Adrenal gland (tissue), 5 donors: ENCODE measurements around the gene PRMT2.

Source experiments
- POLR2A ChIP-seq, 2 donors: fragments of 450-650 bp; IDR thresholded peaks; one replicate each; pipeline ENCODE4 v1.6.1; 2017; ENCODE audit warnings: antibody characterized with exemption in 2 of 2, mild to moderate bottlenecking in 2 of 2, moderate library complexity in 1 of 2
- TF ChIP-seq, protein P1 (sequence below), 6 experiments: fragments of 450-650 bp in 4 of 6; fragments of 200-600 bp in 2 of 6; sonication (generic) in 1 of 6; IDR thresholded peaks; 1 replicate in 5 of 6; 2 replicates in 1 of 6; pipeline versions ENCODE4 v1.5.1 to v1.8.0; 2016 to 2021; ENCODE audit warnings: antibody characterized with exemption in 6 of 6, mild to moderate bottlenecking in 2 of 6, moderate library complexity in 1 of 6
- donor health status: DM: no; HTN: no; CAD: no.

DNA sequence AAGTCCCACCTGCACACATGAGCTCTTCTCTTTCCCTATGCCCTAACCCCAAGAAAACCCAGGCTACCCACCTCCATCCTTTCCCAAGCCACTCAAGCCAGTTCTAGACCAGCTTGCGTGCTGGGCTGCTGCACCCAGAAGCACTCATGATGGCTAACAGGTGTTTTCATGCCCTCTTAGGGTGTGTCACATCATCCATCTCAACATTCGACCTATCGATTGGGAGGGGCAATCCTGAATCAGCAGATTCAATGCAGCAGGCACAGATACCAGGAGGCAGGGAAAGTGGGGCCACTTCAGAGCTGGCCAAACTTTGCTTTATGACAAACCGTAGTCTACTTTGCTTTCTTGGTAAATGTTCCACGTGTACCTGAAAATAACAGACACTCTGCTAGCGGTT is 6.6 kb upstream of the PRMT2 start:
- TF ChIP-seq, protein P1, sequence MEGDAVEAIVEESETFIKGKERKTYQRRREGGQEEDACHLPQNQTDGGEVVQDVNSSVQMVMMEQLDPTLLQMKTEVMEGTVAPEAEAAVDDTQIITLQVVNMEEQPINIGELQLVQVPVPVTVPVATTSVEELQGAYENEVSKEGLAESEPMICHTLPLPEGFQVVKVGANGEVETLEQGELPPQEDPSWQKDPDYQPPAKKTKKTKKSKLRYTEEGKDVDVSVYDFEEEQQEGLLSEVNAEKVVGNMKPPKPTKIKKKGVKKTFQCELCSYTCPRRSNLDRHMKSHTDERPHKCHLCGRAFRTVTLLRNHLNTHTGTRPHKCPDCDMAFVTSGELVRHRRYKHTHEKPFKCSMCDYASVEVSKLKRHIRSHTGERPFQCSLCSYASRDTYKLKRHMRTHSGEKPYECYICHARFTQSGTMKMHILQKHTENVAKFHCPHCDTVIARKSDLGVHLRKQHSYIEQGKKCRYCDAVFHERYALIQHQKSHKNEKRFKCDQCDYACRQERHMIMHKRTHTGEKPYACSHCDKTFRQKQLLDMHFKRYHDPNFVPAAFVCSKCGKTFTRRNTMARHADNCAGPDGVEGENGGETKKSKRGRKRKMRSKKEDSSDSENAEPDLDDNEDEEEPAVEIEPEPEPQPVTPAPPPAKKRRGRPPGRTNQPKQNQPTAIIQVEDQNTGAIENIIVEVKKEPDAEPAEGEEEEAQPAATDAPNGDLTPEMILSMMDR (IDR thresholded peaks at IDR 0.05), result no peak
- no peak for TF ChIP-seq POLR2A (IDR thresholded peaks at IDR 0.05)
